ENCODE data around the gene GABRA1. TPM values are rescaled to one million over a fixed set of nuclear protein-coding genes. Genes with fewer than 3 reads are reported as not detected.

The GABRA1 gene
- total RNA-seq (ENCODE audit: unreplicated experiment), result not detected
- long read RNA-seq, result 0 reads

DNA sequence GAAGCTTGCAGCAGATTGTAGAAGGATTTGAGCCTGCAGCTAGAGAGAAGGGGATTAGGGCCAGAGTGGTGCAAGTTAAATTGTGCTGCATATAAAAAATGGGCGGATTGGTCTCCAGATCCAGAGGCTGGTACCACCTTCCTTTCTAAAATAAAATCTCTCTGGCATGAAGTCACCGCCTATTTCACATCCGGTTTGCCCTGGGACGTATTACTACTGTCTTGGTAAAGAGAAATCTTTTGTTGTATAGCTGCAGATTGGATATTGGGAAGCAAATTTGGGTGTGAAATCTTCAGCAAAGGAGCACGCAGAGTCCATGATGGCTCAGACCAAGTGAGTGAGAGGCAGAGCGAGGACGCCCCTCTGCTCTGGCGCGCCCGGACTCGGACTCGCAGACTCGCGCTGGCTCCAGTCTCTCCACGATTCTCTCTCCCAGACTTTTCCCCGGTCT lies at the start of gene GABRA1:
TSS of gene GABRA1 (plus strand) at position 180 of the 451 bp plus-strand sequence. CDS start 2,691 bp downstream, outside the sequence.
- DNase-seq (ENCODE audit: low spot score), result peak; percentile 53
- H3K4me1 Mint-ChIP-seq (ENCODE audit: unreplicated experiment), result peaks cover 4% of the 10 kb centered on the region
- no peaks in the 10 kb centered on the region for H3K9me3 Mint-ChIP-seq (ENCODE audit: unreplicated experiment)
- H3K27me3 Mint-ChIP-seq (ENCODE audit: unreplicated experiment), result no peaks in the 10 kb centered on the region
- peak within 1 kb of the TSS; percentile 90 for H3K4me3 Mint-ChIP-seq (ENCODE audit: unreplicated experiment)
- no peak within 1 kb of the TSS for H3K27ac Mint-ChIP-seq (ENCODE audit: unreplicated experiment)
- no peaks in the 10 kb centered on the region for H3K36me3 Mint-ChIP-seq (ENCODE audit: low read depth, unreplicated experiment)
- TF ChIP-seq, protein P1, sequence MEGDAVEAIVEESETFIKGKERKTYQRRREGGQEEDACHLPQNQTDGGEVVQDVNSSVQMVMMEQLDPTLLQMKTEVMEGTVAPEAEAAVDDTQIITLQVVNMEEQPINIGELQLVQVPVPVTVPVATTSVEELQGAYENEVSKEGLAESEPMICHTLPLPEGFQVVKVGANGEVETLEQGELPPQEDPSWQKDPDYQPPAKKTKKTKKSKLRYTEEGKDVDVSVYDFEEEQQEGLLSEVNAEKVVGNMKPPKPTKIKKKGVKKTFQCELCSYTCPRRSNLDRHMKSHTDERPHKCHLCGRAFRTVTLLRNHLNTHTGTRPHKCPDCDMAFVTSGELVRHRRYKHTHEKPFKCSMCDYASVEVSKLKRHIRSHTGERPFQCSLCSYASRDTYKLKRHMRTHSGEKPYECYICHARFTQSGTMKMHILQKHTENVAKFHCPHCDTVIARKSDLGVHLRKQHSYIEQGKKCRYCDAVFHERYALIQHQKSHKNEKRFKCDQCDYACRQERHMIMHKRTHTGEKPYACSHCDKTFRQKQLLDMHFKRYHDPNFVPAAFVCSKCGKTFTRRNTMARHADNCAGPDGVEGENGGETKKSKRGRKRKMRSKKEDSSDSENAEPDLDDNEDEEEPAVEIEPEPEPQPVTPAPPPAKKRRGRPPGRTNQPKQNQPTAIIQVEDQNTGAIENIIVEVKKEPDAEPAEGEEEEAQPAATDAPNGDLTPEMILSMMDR (IDR thresholded peaks at IDR 0.05; ENCODE audit: unreplicated experiment), result no peak

DNA sequence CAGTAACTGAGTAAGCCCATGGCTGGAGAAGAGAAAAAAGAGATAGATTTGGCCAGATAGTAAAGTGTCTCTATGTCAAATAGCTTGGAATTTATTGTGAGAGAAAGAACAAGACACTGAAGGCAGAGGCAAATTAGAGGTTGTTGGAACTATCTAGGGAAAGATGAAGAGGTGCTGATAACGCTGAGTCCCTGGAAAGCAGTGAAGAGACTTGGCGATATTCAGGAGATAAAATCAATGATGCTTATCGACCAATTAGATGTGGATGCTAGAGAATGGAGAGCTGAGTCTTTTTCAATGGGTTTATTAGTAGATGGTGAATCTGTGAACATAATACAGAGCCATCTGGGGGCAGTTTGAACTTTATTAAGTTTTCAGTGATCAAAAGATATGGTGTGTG lies 48.6 kb upstream of the GABRA1 start:
- no peak for DNase-seq (ENCODE audit: low spot score)
- no peaks in the 10 kb centered on the region for H3K27me3 Mint-ChIP-seq (ENCODE audit: unreplicated experiment)
- H3K4me1 Mint-ChIP-seq (ENCODE audit: unreplicated experiment), result no peaks in the 10 kb centered on the region
- TF ChIP-seq, protein P1 (IDR thresholded peaks at IDR 0.05; ENCODE audit: unreplicated experiment), result no peak
- H3K4me3 Mint-ChIP-seq (ENCODE audit: unreplicated experiment), result no peak overlapping the region
- no peaks in the 10 kb centered on the region for H3K36me3 Mint-ChIP-seq (ENCODE audit: low read depth, unreplicated experiment)
- H3K27ac Mint-ChIP-seq (ENCODE audit: unreplicated experiment), result no peak overlapping the region
- H3K9me3 Mint-ChIP-seq (ENCODE audit: unreplicated experiment), result no peaks in the 10 kb centered on the region

DNA sequence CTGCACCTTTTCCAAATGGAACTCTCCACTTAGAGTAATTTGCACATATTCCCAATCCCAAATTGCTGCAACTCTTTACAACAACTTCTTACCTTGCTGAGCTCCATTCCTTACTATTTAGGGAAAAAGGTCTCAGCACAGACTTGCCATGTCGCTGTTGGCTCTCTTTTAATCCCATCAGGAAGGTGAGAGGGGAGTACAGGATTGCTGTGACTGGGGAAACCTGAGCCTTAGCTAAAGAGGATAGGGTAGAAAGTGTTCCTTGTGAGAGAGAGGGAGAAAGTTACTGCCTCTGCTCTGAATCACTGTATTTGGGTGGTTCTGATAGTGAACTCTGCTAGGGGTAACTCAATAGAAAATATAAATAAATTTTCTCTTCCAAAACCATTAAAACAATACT lies 43.7 kb upstream of the GABRA1 start:
- Mint-ChIP-seq H3K27ac (ENCODE audit: unreplicated experiment) (no peak overlapping the region), H3K9me3 (ENCODE audit: unreplicated experiment) (no peaks in the 10 kb centered on the region), H3K36me3 (ENCODE audit: low read depth, unreplicated experiment) (no peaks in the 10 kb centered on the region), H3K4me3 (ENCODE audit: unreplicated experiment) (no peak overlapping the region), H3K4me1 (ENCODE audit: unreplicated experiment) (no peaks in the 10 kb centered on the region), H3K27me3 (ENCODE audit: unreplicated experiment) (no peaks in the 10 kb centered on the region)
- no peak for DNase-seq (ENCODE audit: low spot score)
- TF ChIP-seq, protein P1 (IDR thresholded peaks at IDR 0.05; ENCODE audit: unreplicated experiment), result no peak

DNA sequence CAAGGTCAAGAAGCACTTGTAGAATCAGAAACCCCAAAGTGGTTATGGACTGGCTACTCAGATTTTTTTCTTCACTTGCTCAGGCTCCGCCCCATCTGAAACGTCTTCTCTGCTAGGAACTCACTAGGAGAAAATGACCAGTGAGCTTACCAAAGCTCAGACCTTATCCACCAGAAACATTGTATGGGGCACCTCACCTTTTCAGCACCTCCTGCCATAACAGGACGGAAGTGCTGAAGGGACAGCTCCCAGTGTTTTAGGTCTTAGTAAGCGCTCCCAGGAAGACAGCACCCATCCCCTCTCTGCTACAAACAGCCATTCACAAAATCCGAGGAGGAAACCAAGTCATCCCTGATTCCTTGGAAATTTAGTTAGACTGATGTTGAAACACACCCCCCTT lies 1.2 kb upstream of the GABRA1 start:
- Mint-ChIP-seq H3K9me3 (ENCODE audit: unreplicated experiment) (no peaks in the 10 kb centered on the region), H3K4me1 (ENCODE audit: unreplicated experiment) (peaks cover 4% of the 10 kb centered on the region), H3K4me3 (ENCODE audit: unreplicated experiment) (no peak overlapping the region), H3K27ac (ENCODE audit: unreplicated experiment) (no peak overlapping the region), H3K27me3 (ENCODE audit: unreplicated experiment) (no peaks in the 10 kb centered on the region), H3K36me3 (ENCODE audit: low read depth, unreplicated experiment) (no peaks in the 10 kb centered on the region)
- TF ChIP-seq, protein P1 (IDR thresholded peaks at IDR 0.05; ENCODE audit: unreplicated experiment), result no peak
- DNase-seq (ENCODE audit: low spot score), result no peak

DNA sequence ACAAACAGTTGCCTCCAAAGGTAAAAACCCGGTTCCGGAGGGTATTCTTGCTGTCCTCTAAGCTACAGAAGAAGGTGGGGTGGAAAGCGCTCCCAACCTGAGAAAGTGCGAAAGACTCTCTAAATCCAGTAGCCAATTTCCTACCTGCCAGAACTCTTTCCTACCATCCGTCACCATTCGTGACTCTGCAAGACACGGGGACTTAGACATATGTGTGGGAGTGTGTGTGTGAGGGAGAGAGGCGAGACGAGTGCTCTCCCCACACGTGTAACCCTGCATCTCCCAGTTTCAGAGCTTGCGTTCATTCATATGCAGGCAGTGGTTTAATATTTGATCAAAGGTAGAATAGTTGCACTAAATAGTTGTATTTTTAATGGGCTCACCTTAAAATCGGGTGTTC lies 473 bp upstream of the GABRA1 start:
- Mint-ChIP-seq H3K4me1 (ENCODE audit: unreplicated experiment) (peaks cover 4% of the 10 kb centered on the region), H3K36me3 (ENCODE audit: low read depth, unreplicated experiment) (no peaks in the 10 kb centered on the region), H3K27ac (ENCODE audit: unreplicated experiment) (no peak overlapping the region), H3K9me3 (ENCODE audit: unreplicated experiment) (no peaks in the 10 kb centered on the region), H3K27me3 (ENCODE audit: unreplicated experiment) (no peaks in the 10 kb centered on the region), H3K4me3 (ENCODE audit: unreplicated experiment) (peak overlapping the region; percentile 90)
- TF ChIP-seq, protein P1 (IDR thresholded peaks at IDR 0.05; ENCODE audit: unreplicated experiment), result no peak
- DNase-seq (ENCODE audit: low spot score), result no peak

Measured in endothelial cell (in vitro differentiated cells).